Stimulated activated CD8-positive, alpha-beta memory T cell treated with anti-CD3 and anti-CD28 coated beads, Interleukin-4, amount 100 ng/mL, for 24 hours (primary cell): ENCODE data around the gene SNX24.
"Not testable (repeated sequence)": the region's sequence is repeated elsewhere in the genome, so short reads cannot be mapped to it uniquely, and the experiment has no call there.

ENCODE experiments used
- DNase-seq: peaks from one replicate; pipeline ENCODE4 v3.0.0-alpha.2; 2020; ENCODE audit warnings: low read depth

SNX24 gene

GRCh38 chr5:122967625-122968024 is 122.2 kb downstream of the SNX24 start:
- no peak for DNase-seq

- not testable (repeated sequence) for DNase-seq
Measured at GRCh38 chr5:122968056-122968455, 122.6 kb downstream of the SNX24 start.

GRCh38 chr5:122971333-122971732 is 125.9 kb downstream of the SNX24 start:
- DNase-seq, result no peak

DNA sequence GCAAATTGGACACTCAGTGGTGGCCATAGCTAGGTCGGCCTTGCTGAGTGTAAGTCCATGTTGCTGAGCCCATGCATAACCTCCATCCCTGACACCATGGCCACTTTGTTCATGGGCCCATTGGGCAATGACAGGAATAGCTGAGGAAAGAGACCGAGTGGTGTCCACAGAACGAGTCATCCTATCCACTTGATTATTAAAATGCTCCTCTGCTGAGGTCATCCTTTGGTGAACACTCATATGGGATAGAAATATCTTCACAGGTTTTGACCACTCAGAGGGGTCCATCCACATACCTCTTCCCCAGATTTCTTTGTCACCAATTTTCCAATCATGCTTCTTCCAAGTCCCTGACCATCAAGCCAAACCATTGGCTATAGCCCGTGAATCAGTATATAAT is 127.5 kb downstream of the SNX24 start:
- no peak for DNase-seq

DNA sequence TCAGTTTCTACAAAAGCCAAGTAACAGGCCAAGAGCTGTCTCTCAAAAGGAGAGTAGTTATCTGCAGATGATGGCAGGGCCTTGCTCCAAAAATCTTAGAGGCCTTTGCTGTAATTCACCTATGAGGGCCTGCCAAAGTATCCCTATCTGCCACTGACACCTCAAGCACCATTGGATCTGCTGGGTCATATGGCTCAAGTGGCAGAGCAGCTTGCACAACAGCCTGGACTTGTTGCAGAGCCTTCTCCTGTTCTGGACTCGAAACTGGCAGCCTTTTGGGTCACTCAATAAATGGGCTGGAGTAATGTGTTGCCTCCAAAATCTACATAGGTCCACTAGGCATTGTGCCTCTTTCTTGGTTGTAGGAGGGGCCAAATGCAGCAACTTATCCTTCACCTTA is 128.3 kb downstream of the SNX24 start:
- not testable (repeated sequence) for DNase-seq

GRCh38 chr5:122974251-122974650 is 128.8 kb downstream of the SNX24 start:
- DNase-seq, result not testable (repeated sequence)

DNA sequence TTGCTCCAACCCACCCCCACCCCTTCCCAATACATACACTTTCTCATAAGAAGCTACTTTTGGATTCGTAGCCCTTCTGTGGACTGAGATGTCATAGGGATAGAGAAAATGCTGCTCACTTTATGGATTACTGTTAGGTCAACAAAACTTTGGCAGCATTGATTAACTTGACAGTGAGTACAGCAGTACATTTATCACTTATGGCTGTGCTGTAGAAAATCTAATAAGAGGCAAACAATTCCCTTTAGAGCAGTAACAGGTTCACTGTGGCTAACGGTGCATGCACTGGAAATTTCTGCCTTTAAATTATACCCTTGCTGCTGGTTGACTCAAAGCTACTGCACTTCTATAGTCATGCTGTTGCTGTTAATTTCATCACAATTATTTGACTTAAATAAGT is 131.9 kb downstream of the SNX24 start:
- no peak for DNase-seq

GRCh38 chr5:122978068-122978467 is 132.7 kb downstream of the SNX24 start:
- no peak for DNase-seq

- DNase-seq, result no peak
Measured at GRCh38 chr5:122978644-122979297, 133.4 kb downstream of the SNX24 start.

DNA sequence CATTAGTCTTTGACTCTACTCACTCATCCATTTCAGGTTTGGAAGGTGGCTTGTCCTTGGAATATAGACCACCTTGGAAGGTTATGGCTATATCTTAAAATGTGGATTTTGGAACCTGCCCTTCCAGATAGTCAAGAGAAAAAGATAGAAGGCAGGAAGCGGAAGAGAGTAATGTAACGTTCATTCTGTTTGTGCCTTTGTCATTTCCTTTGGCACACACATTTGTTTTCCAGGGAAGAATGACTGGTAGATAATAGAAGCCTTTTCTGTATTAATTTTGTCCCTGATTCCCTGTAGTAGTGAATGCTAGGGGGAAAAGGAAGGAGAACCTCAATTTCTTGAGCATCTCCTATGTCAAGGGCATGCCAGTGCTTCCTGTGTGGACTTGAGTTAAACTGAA is 136.4 kb downstream of the SNX24 start:
- DNase-seq, result no peak

- no peak for DNase-seq
Measured at GRCh38 chr5:122982376-122982775, 137.0 kb downstream of the SNX24 start.

DNA sequence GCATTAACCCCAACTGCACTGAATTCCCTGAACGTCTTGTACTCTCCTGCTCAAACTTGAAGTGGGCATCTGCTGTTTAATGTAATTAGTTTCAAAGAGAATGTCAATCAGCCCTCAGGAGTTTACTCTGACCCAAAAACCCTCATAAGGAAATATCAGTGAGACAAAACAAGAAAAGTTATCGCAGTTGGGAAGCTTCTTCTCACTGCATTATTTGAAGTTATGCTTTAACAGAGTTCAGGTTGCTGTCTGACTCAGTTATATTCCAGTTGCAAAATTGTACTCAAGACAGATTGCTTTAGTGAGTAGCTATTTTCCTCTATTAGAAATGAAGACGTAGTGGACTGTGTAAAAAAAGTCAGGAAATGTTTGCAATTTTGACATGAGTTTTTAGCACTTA is 139.0 kb downstream of the SNX24 start:
- DNase-seq, result no peak

- no peak for DNase-seq
Measured at GRCh38 chr5:122985006-122985700, 139.7 kb downstream of the SNX24 start.

DNA sequence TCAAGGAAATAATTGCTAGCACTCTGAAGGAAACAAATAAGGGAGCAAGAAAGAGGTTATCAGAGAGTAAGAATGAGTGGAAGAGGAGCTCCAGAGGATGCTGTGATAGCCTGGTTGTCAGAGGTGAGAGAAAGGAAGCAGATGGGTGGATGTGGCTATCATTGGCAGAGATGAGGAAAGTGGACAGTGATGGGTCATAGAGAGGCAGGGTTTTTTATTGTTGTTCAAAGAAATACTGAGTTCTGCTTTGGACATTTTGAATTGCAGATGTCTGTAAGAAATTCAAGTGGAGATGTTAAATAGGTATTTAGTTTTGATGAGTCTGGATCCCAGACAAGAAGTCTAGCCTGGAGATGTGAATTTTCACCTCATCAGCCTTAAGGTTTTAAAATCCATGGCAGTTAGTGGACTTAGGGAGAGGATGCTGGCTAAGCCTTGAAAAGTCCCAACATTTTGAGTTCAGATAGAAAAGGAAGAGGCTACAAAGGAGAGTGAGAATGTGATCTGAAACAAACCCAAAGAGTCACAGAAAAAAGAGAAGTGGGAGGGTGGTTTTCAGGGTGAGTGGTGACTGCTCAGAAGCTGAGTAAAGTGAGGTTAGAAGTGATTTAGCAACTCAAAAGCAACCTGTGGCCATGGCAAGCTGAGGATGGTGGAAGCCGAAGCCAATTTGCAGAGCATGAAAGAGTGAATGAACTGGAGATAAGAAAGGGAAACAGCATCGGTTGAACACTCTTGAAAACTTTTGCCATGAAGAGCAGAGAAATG is 140.7 kb downstream of the SNX24 start:
- DNase-seq, result no peak

DNA sequence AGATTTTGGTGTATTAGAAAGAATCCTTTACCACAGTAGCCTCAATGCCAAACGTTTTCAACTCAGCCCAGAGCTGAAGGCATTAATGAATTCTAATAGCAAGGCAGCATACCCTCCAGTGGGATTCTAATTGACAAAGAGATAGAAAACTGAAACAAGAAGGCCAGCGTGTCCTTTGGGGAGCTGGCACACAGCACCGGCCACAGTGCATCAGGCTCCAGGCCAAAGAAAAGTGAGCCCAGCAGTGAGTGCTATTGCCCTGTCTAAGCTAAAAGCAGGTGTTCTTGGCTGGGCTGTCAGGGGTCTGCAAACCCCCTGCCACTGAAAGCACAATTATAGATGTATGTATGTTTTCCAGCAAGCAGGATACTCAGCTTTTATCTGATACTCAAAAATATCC is 150.7 kb downstream of the SNX24 start:
- no peak for DNase-seq

DNA sequence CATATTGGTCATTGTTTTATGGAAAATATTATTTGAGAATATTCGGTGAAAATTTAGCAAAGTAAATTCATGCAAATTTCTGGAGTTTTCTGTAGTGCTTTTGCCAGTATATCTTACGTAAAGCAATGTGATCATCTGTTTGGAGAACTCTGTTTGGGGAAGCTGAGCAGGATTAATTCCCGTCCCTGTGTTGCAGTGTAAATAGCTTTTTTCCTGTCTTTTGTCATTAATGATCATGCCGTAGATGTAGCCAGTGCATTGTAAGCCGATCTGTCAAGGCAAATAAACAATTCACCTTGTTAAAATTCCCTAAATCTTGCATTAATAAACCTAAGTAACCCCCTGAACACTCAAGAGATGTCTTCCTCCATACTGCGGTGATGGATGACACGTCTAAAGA is 151.9 kb downstream of the SNX24 start:
- DNase-seq, result no peak

- DNase-seq, result no peak
Measured at GRCh38 chr5:122999947-123000563, 154.6 kb downstream of the SNX24 start.

- no peak for DNase-seq
Measured at GRCh38 chr5:123000731-123001130, 155.3 kb downstream of the SNX24 start.

DNA sequence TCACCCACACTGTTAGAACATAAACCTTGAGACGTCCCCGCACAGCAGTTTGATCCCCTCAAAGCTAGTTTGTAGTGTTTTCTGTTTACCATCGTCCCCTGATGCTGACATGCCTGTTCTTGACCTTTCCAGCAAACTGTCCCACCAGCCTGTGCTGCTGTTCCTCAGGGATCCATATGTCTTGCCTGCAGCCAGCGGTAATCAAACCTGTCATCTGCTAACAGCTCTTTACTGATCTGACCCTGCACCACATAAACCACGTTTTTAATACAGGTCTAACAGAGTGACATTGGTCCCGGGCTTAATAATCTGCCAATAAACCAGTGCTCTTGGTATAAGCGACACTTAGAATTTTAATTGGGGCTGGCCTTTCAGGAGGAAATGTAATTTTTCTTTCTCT is 156.4 kb downstream of the SNX24 start:
- DNase-seq, result no peak

DNA sequence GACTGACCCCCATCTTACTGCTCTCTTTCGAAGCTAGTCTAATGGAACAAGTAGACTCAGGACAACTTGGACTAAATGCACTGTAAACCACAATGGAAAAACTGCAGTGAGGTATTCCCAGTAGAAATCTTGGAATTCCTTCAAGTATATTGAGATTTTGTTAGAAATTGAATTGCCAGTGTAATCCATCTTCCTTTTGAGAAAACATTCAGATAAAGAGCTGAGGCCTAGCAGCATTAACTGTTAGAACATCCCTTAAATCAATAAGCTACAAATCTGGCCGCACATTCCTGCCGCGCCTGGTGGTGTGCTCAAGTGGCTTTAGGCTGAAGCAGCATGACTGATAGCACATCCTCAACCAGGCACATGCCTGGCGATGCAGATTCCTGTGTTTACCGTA is 161.8 kb downstream of the SNX24 start:
- DNase-seq, result no peak

GRCh38 chr5:123007754-123008153 is 162.3 kb downstream of the SNX24 start:
- DNase-seq, result no peak

DNA sequence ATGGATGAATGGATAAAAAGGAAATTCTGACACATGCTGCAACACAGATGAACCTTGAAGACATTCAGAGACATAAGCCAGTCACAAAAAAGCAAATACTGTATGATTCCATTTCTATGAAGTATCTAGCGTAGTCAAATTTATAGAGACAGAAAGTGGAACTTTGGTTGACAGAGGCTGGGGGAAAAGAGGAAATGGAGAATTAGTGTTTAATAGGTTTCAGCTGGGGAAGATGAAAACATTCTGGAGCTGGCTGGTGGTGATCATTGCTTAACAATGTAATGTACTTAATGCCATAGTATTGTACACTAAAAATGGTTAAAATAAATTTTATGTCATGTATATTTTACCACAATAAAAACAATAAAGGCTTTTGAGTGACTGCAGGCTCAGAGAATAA is 166.9 kb downstream of the SNX24 start:
- no peak for DNase-seq

GRCh38 chr5:123014689-123015088 is 169.3 kb downstream of the SNX24 start:
- no peak for DNase-seq
